Measurements from ENCODE around the gene PRPS1.

- TF ChIP-seq POLR2AphosphoS5 (IDR thresholded peaks at IDR 0.05; ENCODE audit: low read depth, low read length) (no peak), TAF1 (IDR thresholded peaks at IDR 0.05; ENCODE audit: borderline replicate concordance, insufficient read depth, low read length) (no peak)
- TF ChIP-seq, protein P1, sequence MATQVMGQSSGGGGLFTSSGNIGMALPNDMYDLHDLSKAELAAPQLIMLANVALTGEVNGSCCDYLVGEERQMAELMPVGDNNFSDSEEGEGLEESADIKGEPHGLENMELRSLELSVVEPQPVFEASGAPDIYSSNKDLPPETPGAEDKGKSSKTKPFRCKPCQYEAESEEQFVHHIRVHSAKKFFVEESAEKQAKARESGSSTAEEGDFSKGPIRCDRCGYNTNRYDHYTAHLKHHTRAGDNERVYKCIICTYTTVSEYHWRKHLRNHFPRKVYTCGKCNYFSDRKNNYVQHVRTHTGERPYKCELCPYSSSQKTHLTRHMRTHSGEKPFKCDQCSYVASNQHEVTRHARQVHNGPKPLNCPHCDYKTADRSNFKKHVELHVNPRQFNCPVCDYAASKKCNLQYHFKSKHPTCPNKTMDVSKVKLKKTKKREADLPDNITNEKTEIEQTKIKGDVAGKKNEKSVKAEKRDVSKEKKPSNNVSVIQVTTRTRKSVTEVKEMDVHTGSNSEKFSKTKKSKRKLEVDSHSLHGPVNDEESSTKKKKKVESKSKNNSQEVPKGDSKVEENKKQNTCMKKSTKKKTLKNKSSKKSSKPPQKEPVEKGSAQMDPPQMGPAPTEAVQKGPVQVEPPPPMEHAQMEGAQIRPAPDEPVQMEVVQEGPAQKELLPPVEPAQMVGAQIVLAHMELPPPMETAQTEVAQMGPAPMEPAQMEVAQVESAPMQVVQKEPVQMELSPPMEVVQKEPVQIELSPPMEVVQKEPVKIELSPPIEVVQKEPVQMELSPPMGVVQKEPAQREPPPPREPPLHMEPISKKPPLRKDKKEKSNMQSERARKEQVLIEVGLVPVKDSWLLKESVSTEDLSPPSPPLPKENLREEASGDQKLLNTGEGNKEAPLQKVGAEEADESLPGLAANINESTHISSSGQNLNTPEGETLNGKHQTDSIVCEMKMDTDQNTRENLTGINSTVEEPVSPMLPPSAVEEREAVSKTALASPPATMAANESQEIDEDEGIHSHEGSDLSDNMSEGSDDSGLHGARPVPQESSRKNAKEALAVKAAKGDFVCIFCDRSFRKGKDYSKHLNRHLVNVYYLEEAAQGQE (IDR thresholded peaks at IDR 0.05; ENCODE audit: insufficient read depth in 1 of 2, low read depth in 2 of 2, low read length in 2 of 2): no peak
Observed at GRCh38 chrX:107630031-107630689, 1.9 kb downstream of the PRPS1 start.

All from PFSK-1 (cell line).